NCI-H128 (cell line): Measurements from ENCODE around the gene ZSCAN10.

Source experiments
- DNase-seq: peaks from one replicate; lab custom pipeline; 2025; ENCODE audit not compliant: unreplicated experiment; lab: John Stamatoyannopoulos, UW

Gene ZSCAN10

DNA sequence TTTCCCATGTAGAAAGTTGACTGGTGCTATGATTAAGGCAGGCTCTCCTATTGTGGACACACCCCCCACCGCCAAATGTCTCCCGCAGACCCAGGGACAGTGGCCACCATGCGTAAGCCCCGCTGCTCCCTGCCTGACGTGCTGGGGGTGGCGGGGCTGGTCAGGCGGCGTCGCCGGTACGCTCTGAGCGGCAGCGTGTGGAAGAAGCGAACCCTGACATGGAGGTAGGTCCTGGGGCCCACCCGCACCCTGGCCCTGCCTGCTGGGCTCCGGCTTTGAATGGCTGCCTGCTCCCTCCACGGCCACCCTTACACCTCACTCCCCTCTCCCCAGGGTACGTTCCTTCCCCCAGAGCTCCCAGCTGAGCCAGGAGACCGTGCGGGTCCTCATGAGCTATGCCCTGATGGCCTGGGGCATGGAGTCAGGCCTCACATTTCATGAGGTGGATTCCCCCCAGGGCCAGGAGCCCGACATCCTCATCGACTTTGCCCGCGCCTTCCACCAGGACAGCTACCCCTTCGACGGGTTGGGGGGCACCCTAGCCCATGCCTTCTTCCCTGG is 49.1 kb downstream of the ZSCAN10 start:
- DNase-seq: no peak

GRCh38 chr16:3047387-3047720 is 51.7 kb downstream of the ZSCAN10 start:
- no peak for DNase-seq

DNA sequence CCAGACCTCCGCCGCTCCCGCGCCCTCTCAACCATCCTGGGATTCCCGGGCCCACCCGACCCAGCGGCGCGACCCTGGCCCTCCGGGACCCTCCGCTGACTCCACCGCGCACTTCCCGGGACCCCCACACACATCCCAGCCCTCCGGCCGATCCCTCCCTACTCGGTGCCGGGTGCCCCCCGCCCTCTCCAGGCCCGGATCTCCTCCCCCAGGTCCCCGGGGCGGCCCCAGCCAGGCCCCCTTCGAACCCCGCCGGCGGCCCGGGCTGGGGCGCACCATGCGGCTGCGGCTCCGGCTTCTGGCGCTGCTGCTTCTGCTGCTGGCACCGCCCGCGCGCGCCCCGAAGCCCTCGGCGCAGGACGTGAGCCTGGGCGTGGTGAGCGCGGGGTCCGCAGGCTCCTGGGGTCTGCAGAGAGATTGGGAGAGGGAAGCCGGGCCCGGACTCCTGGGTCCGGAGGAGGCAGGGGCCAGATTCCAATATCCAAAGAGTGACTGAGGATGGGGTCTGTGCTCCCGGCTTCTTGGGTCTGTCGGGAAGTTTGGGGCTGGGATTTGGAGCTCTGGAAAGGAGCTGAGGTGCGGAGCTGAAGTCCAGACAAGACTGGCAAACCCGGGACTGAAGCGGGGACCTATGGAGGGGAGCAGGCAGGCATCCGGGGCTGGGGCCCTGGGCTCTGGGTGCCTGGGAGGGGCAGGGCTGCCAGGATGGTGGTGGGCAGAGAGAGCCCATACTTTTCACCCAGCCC is 52.3 kb downstream of the ZSCAN10 start:
- no peak for DNase-seq

DNA sequence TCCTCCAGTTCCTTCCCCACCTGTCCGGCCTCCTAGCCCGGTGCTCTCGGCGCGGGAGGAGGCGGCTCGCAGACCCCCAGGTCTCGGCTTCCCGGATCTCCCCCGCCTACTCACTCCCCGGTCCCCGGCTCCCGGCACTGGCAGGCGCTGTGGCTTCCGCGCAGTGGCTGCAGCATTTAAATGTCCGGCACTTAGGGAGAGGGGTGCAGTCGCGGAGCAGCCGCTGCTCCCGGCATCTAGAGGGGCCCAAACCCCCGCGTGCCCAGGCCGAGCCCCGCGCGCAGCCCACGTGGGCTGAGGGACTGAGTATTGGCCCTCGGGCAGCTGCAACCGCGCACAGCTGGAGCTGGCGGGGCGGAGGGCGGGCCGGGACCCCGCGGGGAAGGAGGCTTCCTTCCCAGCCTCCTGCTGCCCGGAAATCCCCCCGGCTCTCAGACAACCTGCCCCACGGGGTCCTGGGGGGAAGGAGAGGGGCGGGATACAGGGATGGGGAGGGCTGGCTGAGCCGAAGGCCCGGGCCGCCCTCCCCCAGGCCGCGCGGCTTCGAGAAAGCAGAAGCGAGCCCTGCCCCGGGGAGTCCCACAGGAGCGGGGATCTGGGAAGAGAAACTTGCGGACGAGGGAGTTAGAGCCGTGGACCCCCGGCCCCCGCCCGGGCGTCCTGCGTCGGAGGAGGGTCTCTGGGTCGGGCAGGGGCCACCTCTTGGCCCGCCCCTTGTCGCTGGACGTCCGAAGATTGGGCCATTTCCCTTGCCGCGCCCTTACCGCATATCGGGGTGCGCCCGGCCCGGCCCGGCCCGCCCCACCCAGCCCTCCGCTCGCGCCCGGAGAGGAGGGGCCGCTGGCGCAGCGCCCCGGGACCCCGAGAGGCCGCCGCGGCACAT is 53.1 kb downstream of the ZSCAN10 start, which contains the start of gene MMP25:
Gene MMP25 (plus strand): TSS at position 804 of the 883 bp plus-strand sequence. CDS start 357 bp downstream, outside the sequence.
- DNase-seq: no peak

DNA sequence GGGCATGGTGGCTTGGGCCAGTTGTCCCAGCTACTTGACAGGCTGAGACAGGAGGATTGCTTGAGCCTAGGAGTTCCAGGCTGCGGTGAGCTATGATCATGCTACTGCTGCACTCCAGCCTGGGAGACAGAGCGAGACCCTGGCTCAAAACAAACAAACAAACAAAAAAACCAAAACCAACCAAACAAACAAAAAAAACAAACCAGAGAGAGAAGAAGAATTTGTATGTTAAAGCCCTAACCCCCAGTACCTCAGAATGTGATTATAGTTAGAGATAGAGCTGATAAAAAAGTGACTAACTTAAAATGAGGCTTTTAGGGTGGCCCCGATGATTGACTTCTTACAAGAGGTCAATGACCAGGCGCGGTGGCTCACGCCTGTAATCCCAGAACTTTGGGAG is 54.4 kb downstream of the ZSCAN10 start:
- DNase-seq: no peak

GRCh38 chr16:3042376-3042775 is 56.7 kb downstream of the ZSCAN10 start:
- no peak for DNase-seq

DNA sequence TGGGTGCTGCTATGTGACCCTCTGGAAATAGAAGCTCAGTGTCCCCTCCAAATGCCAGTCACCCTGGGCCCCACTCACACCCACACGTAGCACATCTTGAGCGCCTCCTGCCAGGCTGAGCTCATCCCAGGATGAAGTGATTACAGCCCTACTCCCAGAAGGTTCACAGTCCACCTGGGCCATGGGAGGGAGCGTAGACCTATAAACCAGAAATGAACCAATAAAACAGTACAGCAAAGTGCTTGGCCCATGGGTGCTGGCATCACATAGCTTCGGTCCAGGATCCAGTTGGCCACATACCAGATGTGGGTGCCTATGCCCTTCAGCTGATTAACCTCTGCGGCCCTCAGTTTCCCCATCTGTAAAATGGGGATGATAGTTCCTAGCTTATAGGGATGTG is 60.2 kb downstream of the ZSCAN10 start:
- no peak for DNase-seq
